HL-60 (cell line): ENCODE data around the gene EPB41.
A peak's percentile ranks its signal among the peaks of the same experiment; 100 is the strongest.

Experiments
- POLR2AphosphoS5 ChIP-seq: IDR thresholded peaks from 2 replicates; pipeline ENCODE4 v1.6.1; 2012; ENCODE audit warnings: low read depth
- SPI1 ChIP-seq: IDR thresholded peaks from 2 replicates; pipeline ENCODE4 v1.6.1; 2012; ENCODE audit warnings: low read depth, mild to moderate bottlenecking, borderline replicate concordance
- TF ChIP-seq, protein P1 (sequence below): IDR thresholded peaks from one replicate; pipeline ENCODE4 v1.5.1; 2011; ENCODE audit warnings: low read length, control low read depth, inconsistent platforms; ENCODE audit not compliant: insufficient read depth

DNA sequence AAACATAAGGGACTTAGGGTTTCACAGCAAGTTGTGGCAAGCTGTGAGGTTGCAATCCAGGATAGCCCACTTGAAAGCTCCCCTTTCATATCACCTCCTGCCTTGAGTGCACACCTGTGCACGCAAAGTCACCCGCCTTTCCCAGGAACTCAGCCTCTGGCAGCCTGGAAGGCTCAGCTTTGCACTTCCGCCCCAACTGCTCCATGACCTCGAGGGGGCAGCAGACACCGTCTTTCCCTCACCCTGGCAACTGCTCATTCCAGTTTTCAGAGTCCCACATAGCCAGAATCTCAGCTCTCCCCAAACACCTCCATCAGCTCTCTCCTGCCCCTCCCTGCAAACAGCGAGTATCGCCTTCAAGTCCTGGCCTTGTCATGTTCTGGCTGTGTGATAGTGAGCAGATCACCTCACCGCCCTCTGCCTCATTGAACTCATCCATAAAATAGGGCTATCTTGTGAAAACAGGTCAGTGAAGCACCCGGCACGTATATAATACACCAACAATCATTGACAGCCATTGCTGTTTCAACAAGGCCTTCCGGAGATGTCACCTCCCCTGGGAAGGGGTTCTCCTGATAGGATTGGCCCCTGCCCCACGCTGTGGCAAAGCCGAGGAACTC is 32.2 kb upstream of the EPB41 start:
- TF ChIP-seq, protein P1, sequence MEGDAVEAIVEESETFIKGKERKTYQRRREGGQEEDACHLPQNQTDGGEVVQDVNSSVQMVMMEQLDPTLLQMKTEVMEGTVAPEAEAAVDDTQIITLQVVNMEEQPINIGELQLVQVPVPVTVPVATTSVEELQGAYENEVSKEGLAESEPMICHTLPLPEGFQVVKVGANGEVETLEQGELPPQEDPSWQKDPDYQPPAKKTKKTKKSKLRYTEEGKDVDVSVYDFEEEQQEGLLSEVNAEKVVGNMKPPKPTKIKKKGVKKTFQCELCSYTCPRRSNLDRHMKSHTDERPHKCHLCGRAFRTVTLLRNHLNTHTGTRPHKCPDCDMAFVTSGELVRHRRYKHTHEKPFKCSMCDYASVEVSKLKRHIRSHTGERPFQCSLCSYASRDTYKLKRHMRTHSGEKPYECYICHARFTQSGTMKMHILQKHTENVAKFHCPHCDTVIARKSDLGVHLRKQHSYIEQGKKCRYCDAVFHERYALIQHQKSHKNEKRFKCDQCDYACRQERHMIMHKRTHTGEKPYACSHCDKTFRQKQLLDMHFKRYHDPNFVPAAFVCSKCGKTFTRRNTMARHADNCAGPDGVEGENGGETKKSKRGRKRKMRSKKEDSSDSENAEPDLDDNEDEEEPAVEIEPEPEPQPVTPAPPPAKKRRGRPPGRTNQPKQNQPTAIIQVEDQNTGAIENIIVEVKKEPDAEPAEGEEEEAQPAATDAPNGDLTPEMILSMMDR: peak; percentile 93
- TF ChIP-seq SPI1 (peak; percentile 86), POLR2AphosphoS5 (no peak)
